GM18507 (cell line): ENCODE measurements around the gene SPINK6.

Source experiments
- DNase-seq: peaks from one replicate; pipeline ENCODE4 v3.0.0; 2011; ENCODE audit warnings: low read depth; ENCODE audit not compliant: insufficient read length; ENCODE audit errors: extremely low spot score
- FAIRE-seq: peaks from 2 replicates; lab custom pipeline; 2011; peaks lifted over from hg19 to GRCh38; lab: Jason Lieb, UNC

Gene SPINK6

DNA sequence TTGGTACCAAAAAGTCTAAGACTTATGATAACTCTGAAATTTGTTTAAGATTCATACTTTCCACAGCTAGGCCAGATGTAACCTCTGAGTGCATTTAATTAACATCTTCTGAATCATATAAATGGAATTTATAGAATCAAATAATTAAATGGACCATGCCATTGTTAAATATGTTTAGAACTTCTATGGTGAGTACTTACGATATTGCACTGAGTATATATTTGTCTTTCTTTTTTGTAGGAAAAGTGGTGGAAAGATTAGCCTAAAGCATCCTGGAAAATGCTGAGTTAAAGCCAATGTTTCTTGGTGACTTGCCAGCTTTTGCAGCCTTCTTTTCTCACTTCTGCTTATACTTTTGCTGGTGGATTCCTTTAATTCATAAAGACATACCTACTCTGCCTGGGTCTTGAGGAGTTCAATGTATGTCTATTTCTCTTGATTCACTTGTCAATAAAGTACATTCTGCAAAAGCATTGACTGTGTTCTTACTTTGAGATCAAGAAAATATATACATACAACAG lies 11.9 kb downstream of the SPINK6 start:
- DNase-seq (no peak), FAIRE-seq (no peak)

DNA sequence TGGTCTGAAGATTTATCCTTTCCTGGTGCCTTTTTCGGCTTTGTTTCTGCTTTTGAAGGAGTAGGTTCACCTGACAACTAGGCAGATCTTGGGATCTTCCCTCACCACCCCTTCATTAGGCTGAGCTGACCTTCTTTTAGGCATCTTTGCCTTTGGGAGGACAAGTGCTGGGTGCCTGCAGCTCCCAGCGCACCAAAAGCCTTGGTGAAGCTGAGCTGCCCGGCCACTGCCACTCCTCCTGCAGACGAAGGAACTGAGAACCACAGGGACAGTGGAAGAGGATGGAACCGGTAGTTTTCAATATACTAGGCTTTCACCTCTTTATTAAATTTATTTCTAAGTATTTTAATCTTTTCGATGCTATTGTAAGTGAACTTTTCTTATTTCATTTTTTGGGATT lies 18.7 kb downstream of the SPINK6 start:
- DNase-seq: no peak
- no peak for FAIRE-seq

DNA sequence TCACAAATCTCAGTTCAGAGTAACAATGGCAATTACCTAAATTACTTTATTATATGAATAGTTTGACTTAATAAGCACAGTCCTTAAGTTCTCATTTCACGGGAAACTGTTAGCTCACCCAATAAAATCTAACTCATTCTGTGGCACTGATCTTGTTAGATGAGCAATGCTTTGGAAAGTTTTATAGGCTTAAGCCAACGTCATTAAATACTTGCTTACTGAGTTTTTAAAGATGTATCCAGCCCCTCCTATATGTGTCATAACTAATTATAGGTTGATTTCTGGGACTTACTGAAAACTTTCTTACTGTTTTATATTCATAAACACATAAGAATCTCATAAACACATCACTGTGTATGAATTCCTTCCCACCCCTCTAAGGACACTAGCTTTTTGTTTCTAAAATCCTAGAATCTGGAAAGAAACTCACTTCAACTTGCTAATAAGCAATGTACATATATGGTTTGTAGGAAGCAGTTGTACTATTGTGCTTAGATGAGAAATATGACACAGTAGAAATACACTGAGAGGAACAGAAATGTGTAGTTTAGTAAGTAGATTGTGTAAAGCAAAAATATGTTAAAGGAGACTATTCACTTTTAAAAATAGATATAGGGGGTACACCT lies 21.4 kb downstream of the SPINK6 start:
- FAIRE-seq: no peak

DNA sequence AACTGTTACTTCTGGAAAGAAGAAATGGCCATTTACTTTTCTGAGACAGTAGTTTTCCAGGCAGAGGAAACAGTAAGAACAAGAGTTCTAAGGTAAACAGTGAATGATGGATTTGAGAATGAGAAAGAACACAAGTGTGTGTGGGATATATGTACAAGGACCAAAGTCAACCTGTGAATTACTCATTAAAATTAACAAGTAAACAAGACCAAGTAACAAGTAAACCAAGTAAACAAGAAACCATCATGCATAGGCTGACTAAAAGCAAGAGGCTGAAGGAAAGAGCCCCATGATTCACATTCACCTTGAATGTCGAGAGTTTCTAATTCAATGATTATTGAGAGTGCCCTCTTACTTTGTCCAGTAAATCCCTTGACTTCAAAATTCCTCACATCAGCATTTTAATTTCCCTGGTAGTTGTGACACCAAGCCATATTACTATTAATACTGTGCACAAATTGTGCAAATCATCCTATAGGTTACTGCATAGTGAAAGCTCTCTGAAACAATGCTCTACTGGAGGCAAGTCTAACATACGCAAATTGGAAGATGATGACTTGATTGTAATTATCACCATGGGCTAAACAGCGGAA lies 25.6 kb downstream of the SPINK6 start:
- DNase-seq (no peak), FAIRE-seq (no peak)

More for the DNA sequence above, 21.4 kb downstream of the SPINK6 start:
- DNase-seq: no peak

DNA sequence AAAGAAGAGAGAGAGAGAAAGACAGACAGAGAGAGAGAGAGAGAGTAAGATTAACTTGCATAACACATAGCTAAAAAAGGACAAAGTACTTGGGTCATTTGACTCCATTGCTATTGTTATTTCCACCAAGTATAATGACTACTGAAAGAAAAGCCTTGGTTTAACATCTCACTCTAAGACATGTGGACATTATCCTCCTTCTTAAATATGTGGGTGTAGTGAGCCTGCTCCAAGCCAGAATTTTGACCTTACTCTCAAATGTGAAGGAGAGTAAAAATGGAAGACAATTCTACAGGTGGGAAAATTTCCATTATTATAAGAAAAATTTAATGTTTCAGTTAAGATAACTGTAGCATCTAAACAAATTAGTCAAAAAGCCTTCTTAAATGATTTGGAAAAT lies 27.0 kb downstream of the SPINK6 start:
- FAIRE-seq: no peak
- DNase-seq: no peak

DNA sequence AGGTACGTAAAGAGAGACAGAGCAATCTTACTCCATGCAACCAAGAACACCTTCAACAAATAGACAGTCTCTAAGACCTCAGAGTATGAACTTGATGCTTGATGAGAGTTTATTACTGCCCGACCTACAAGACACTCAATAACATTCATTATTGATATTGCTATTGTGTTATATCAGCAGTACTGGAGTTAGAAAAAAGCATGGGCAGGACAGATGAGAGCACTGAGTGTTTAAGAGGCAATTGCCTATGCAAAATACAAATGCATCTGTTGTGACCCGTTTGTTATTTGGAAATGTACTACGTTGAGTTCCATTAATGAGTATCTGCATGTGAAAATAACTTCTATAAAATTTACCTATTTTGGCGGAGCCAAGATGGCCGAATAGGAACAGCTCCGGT lies 27.4 kb downstream of the SPINK6 start:
- FAIRE-seq (no peak), DNase-seq (no peak)

DNA sequence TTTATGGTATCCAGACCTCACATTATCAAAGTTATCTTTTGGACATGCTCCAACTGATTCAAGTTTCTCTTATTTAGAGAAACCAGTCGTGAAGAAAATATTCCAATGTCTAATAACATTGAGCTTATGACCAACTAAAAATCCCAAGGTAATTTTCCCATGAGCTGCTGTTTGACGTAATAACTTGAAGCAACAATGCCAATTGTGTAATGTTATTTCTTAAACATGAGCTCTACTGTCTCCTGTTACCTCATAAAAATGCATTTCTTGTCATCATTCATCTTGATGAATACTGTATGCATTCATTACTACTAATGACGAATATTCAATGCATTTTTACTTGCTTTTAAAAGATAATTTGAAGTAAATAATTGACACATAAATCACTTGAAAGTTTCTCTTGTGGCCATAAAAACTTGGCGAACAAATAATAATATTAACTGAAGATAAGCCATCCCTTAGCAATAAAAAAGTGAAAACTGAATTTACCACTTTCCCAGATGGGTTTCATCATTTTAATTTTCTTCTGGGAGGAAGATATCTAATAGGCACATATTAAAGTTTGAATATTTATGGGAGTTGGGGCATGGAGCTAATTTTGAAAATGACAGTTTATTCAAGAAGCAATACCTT lies 35.1 kb downstream of the SPINK6 start:
- no peak for FAIRE-seq

DNA sequence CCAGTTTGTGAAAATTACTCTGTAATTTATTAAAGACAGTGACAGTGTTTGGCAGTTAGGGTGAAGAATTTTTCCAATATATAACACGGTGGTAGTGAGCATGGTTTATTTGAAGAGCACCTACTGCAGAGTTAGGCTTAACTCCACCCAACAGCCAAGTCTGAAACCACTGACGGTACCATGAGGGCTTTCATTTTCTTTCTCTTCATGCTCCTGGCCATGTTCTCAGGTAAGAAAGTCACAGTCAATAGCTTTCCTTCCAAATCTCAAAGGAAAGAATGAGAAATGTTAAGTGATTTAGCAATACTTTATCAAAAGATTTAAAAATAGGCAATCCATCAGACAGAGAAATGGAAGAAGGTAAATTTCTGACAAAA lies 35.6 kb downstream of the SPINK6 start, which contains the start of gene MARCOL:
MARCOL (plus strand) TSS at position 108 of the 377 bp plus-strand sequence; CDS start at position 181, 73 bp downstream.
- FAIRE-seq: no peak
- no peak for DNase-seq

More for the DNA sequence above, 35.1 kb downstream of the SPINK6 start:
- no peak for DNase-seq

DNA sequence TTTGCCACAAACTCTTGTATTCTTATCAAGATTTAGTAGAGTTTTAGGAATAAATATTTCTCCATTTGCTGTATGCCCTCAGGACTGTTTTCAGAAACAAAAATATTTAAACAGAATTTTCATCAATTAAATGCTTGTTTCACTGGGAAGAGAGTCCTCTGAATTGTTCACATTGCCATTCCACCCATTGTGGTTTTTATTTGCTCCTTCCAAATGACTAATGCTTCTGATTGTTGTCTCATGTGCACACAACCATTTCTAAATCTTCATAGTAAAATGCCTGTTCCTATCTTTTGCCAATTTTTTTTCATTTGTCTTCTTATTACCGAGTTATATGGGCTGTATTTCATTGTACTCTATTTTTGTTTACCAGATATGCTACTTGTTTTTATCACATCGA lies 46.1 kb downstream of the SPINK6 start:
- no peak for FAIRE-seq

DNA sequence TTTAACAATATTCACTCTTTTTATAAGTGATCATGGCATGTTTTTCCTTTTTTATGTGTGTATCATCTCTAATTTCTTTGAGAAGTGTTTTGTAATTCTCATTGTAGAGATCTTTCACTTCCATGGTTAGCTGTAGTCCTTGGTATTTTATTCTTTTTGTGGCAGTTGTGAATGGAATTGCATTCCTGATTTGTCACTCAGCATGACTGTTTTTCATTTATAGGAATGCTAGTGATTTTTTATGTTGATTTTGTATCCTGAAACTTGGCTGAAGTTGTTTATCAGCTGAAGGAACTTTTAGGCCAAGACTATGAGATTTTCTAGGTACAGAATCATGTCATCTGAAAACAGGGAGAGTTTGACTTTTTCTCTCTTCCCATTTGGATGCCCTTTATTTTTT lies 52.6 kb downstream of the SPINK6 start:
- DNase-seq: no peak
- no peak for FAIRE-seq

More for the DNA sequence above, 46.1 kb downstream of the SPINK6 start:
- DNase-seq: no peak

DNA sequence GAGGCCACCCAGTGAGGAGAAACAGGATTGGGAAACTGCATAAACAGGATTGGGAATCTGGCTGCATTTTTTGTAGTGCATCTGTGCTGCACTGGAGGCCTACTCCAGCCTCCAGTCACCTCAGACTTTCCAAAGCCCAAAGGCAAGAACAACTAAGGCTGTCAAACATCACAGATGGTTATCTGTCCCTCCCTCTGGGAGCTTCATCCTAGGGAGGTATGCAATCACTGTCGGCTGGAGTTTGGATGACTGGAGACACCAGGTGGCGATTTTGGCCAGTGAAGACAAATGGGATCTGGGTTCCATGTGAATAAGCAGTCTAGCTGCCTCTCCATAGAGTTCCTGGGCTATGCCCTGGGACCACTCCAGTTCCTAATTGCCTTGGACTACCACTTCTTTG lies 56.4 kb downstream of the SPINK6 start:
- DNase-seq (no peak), FAIRE-seq (no peak)

DNA sequence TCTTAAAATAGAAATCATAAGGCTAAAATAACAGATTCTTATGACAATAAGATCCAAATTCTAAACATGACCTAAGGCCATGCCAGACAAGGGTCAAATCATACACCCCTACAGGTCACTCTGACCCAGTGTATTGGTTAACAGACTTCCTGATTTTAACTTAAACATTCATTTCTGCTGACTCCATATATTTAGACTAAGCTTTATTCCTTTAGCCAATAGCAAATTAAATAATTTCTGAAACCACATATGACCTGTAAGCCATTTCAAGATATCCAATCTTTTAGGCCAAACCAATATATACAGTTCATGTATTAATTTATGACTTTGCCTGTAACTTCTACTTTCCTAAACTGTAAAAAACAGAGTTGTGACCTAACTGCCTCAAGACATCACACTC lies 58.4 kb downstream of the SPINK6 start:
- DNase-seq (no peak), FAIRE-seq (no peak)
